Measurements from ENCODE around the gene NPTX1.

- no peak for TF ChIP-seq CTCF (IDR thresholded peaks at IDR 0.05; ENCODE audit: insufficient read depth, low read length)
- TF ChIP-seq REST (IDR thresholded peaks at IDR 0.05; ENCODE audit: insufficient replicate concordance, low read depth) = no peak
Observed at GRCh38 chr17:80475910-80476876, at the start of gene NPTX1.
